HEK293 (cell line): ENCODE data around the gene PRTN3.

Experiments
- CTCF ChIA-PET: fragments of 350-600 bp; formaldehyde crosslinking; extraction: SDS; loops from one replicate; lab custom pipeline; 2021; ENCODE audit warnings: antibody characterized with exemption; lab: Yijun Ruan, JAX
- POLR2A ChIA-PET: fragments of 300-600 bp; formaldehyde crosslinking; extraction: SDS; loops from one replicate; lab custom pipeline; 2020; ENCODE audit warnings: antibody characterized with exemption, inconsistent platforms; lab: Yijun Ruan, JAX
- H3K27ac ChIP-seq: fragments of 200-500 bp; sonication (Bioruptor generic); 2 replicates; pipeline ENCODE4 v1.5.1; 2014; ENCODE audit warnings: low read depth, low read length, control low read depth, inconsistent platforms; ENCODE audit errors: extremely low read depth
- H3K36me3 ChIP-seq, 2 experiments: fragments of 200-500 bp in 1 of 2; sonication (Bioruptor generic) in 1 of 2; 1 replicate in 1 of 2; 2 replicates in 1 of 2; pipeline ENCODE4 v1.5.1; 2014 to 2017; ENCODE audit warnings: inconsistent platforms in 2 of 2, low read length in 2 of 2; ENCODE audit not compliant: control insufficient read depth in 2 of 2, insufficient read depth in 1 of 2
- H3K4me1 ChIP-seq: fragments of 200-500 bp; sonication (Bioruptor generic); 2 replicates; pipeline ENCODE4 v1.5.1; 2014; ENCODE audit warnings: mild to moderate bottlenecking, low read length, inconsistent platforms; ENCODE audit not compliant: control insufficient read depth, insufficient read depth
- H3K4me3 ChIP-seq: 2 replicates; pipeline ENCODE4 v1.5.1; 2011; ENCODE audit warnings: low read depth, mild to moderate bottlenecking, control low read depth, low read length, moderate library complexity
- H3K9me3 ChIP-seq: fragments of 200-500 bp; sonication (Bioruptor generic); 2 replicates; pipeline ENCODE4 v1.5.1; 2014; ENCODE audit warnings: low read depth, low read length, inconsistent platforms; ENCODE audit not compliant: control insufficient read depth, insufficient read depth
- GLI2 ChIP-seq: fragments of 450-650 bp; formaldehyde crosslinking; IDR thresholded peaks from 2 replicates; pipeline ENCODE4; 2017; ENCODE audit warnings: missing biosample characterization, missing genetic modification characterization, low read depth, borderline replicate concordance
- KLF10 ChIP-seq: fragments of 450-650 bp; IDR thresholded peaks from 2 replicates; pipeline ENCODE4 v1.5.1; 2018; ENCODE audit warnings: missing biosample characterization, mild to moderate bottlenecking, missing genetic modification characterization
- PRDM1 ChIP-seq: fragments of 450-650 bp; formaldehyde crosslinking; IDR thresholded peaks from 2 replicates; pipeline ENCODE4; 2016; ENCODE audit warnings: missing biosample characterization, missing genetic modification characterization
- ZFP69B ChIP-seq: fragments of 450-650 bp; formaldehyde crosslinking; IDR thresholded peaks from 2 replicates; pipeline ENCODE4 v1.5.1; 2016; ENCODE audit warnings: missing biosample characterization, missing genetic modification characterization
- ZNF10 ChIP-seq: fragments of 450-650 bp; formaldehyde crosslinking; IDR thresholded peaks from 2 replicates; pipeline ENCODE4 v1.5.1; 2017; ENCODE audit warnings: missing biosample characterization, missing genetic modification characterization
- ZNF114 ChIP-seq: fragments of 450-650 bp; formaldehyde crosslinking; IDR thresholded peaks from 2 replicates; pipeline ENCODE4 v1.5.0; 2017; ENCODE audit warnings: missing biosample characterization, missing genetic modification characterization
- ZNF2 ChIP-seq: fragments of 450-650 bp; formaldehyde crosslinking; IDR thresholded peaks from 2 replicates; pipeline ENCODE4 v1.5.1; 2016; ENCODE audit warnings: missing biosample characterization, missing genetic modification characterization
- ZNF223 ChIP-seq: fragments of 450-650 bp; formaldehyde crosslinking; IDR thresholded peaks from 2 replicates; pipeline ENCODE4 v1.5.1; 2016; ENCODE audit warnings: missing biosample characterization, missing genetic modification characterization
- ZNF23 ChIP-seq: fragments of 450-650 bp; formaldehyde crosslinking; IDR thresholded peaks from 2 replicates; pipeline ENCODE4 v1.5.1; 2016; ENCODE audit warnings: missing biosample characterization, missing genetic modification characterization, borderline replicate concordance
- ZNF302 ChIP-seq: fragments of 450-650 bp; formaldehyde crosslinking; IDR thresholded peaks from 2 replicates; pipeline ENCODE4 v1.5.1; 2016; ENCODE audit warnings: missing biosample characterization, missing genetic modification characterization, low read depth
- ZNF311 ChIP-seq: fragments of 450-650 bp; formaldehyde crosslinking; IDR thresholded peaks from 2 replicates; pipeline ENCODE4 v1.5.1; 2017; ENCODE audit warnings: missing biosample characterization, missing genetic modification characterization, borderline replicate concordance
- ZNF391 ChIP-seq: fragments of 450-650 bp; formaldehyde crosslinking; IDR thresholded peaks from 2 replicates; pipeline ENCODE4 v1.5.1; 2016; ENCODE audit warnings: low read depth, missing biosample characterization, missing genetic modification characterization, borderline replicate concordance
- ZNF394 ChIP-seq: fragments of 450-650 bp; formaldehyde crosslinking; IDR thresholded peaks from 2 replicates; pipeline ENCODE4 v1.5.1; 2016; ENCODE audit warnings: missing biosample characterization, missing genetic modification characterization, mild to moderate bottlenecking, moderate library complexity, borderline replicate concordance
- ZNF561 ChIP-seq: fragments of 450-650 bp; IDR thresholded peaks from 2 replicates; pipeline ENCODE4 v1.5.1; 2018; ENCODE audit warnings: missing biosample characterization, missing genetic modification characterization, borderline replicate concordance
- ZNF677 ChIP-seq: fragments of 450-650 bp; IDR thresholded peaks from 2 replicates; pipeline ENCODE4 v1.5.0; 2018; ENCODE audit warnings: missing biosample characterization, mild to moderate bottlenecking, missing genetic modification characterization, moderate library complexity
- ZNF792 ChIP-seq: fragments of 450-650 bp; formaldehyde crosslinking; IDR thresholded peaks from 2 replicates; pipeline ENCODE4 v1.5.1; 2016; ENCODE audit warnings: missing biosample characterization, missing genetic modification characterization
- ZSCAN30 ChIP-seq: fragments of 450-650 bp; IDR thresholded peaks from 2 replicates; pipeline ENCODE4 v1.5.1; 2018; ENCODE audit warnings: missing biosample characterization, mild to moderate bottlenecking, missing genetic modification characterization, moderate library complexity
- TF ChIP-seq, protein P1 (sequence below): fragments of 450-650 bp; formaldehyde crosslinking; IDR thresholded peaks from 2 replicates; pipeline ENCODE4 v1.5.1; 2016; ENCODE audit warnings: missing biosample characterization, missing genetic modification characterization, borderline replicate concordance
- TF ChIP-seq, protein P2 (sequence below): fragments of 450-650 bp; formaldehyde crosslinking; IDR thresholded peaks from 2 replicates; pipeline ENCODE4 v1.5.1; 2017; ENCODE audit warnings: missing biosample characterization, missing genetic modification characterization
- TF ChIP-seq, protein P3 (sequence below): fragments of 450-650 bp; formaldehyde crosslinking; IDR thresholded peaks from 2 replicates; pipeline ENCODE4 v1.5.1; 2016; ENCODE audit warnings: missing biosample characterization, missing genetic modification characterization
- TF ChIP-seq, protein P4 (sequence below): fragments of 450-650 bp; formaldehyde crosslinking; IDR thresholded peaks from 2 replicates; pipeline ENCODE4 v1.5.1; 2016; ENCODE audit warnings: missing biosample characterization, missing genetic modification characterization
- TF ChIP-seq, protein P5 (sequence below): fragments of 450-650 bp; formaldehyde crosslinking; IDR thresholded peaks from 2 replicates; pipeline ENCODE4 v1.5.1; 2016; ENCODE audit warnings: missing biosample characterization, missing genetic modification characterization

The PRTN3 gene

DNA sequence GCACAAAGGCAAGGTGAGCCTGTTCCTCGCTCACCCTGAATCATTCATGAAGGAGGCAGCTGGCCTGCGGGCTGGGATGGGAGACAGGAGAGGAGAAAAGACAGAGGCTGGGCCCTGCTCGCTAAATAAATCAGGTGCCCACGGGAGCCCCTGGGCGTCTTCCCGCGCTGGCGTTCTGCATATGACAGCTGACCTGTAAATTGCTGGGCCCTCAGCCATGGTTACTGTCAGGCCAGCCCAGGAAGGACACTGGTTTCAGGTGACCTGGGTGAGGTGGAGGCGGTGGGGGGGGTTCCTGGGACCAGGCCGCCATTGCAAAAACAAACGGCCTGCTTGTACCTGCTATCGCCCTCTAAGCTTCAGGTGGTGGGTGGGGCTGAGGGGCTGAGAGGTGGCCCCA lies 47.0 kb upstream of the PRTN3 start:
- POLR2A ChIA-PET = interaction anchor here (0.6 kb wide), 1 partner anchor 548 kb away, joined by 8 read pairs; no protein-coding TSS in a partner anchor
- peaks cover 0 to 7% of the 10 kb centered on the region in 2 experiments; a peak in 1 of 3 replicates for H3K36me3 ChIP-seq
- H3K27ac ChIP-seq = no peak overlapping the region
- TF ChIP-seq KLF10 (tag by site-specific recombination) (no peak), ZFP69B (tag by site-specific recombination) (no peak), ZNF10 (tag by site-specific recombination) (no peak)
- TF ChIP-seq, protein P1, sequence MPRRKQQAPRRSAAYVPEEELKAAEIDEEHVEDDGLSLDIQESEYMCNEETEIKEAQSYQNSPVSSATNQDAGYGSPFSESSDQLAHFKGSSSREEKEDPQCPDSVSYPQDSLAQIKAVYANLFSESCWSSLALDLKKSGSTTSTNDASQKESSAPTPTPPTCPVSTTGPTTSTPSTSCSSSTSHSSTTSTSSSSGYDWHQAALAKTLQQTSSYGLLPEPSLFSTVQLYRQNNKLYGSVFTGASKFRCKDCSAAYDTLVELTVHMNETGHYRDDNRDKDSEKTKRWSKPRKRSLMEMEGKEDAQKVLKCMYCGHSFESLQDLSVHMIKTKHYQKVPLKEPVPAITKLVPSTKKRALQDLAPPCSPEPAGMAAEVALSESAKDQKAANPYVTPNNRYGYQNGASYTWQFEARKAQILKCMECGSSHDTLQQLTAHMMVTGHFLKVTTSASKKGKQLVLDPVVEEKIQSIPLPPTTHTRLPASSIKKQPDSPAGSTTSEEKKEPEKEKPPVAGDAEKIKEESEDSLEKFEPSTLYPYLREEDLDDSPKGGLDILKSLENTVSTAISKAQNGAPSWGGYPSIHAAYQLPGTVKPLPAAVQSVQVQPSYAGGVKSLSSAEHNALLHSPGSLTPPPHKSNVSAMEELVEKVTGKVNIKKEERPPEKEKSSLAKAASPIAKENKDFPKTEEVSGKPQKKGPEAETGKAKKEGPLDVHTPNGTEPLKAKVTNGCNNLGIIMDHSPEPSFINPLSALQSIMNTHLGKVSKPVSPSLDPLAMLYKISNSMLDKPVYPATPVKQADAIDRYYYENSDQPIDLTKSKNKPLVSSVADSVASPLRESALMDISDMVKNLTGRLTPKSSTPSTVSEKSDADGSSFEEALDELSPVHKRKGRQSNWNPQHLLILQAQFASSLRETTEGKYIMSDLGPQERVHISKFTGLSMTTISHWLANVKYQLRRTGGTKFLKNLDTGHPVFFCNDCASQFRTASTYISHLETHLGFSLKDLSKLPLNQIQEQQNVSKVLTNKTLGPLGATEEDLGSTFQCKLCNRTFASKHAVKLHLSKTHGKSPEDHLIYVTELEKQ = no peak
- TF ChIP-seq, protein P2, sequence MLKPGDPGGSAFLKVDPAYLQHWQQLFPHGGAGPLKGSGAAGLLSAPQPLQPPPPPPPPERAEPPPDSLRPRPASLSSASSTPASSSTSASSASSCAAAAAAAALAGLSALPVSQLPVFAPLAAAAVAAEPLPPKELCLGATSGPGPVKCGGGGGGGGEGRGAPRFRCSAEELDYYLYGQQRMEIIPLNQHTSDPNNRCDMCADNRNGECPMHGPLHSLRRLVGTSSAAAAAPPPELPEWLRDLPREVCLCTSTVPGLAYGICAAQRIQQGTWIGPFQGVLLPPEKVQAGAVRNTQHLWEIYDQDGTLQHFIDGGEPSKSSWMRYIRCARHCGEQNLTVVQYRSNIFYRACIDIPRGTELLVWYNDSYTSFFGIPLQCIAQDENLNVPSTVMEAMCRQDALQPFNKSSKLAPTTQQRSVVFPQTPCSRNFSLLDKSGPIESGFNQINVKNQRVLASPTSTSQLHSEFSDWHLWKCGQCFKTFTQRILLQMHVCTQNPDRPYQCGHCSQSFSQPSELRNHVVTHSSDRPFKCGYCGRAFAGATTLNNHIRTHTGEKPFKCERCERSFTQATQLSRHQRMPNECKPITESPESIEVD (tag by site-specific recombination) = no peak
- TF ChIP-seq, protein P3, sequence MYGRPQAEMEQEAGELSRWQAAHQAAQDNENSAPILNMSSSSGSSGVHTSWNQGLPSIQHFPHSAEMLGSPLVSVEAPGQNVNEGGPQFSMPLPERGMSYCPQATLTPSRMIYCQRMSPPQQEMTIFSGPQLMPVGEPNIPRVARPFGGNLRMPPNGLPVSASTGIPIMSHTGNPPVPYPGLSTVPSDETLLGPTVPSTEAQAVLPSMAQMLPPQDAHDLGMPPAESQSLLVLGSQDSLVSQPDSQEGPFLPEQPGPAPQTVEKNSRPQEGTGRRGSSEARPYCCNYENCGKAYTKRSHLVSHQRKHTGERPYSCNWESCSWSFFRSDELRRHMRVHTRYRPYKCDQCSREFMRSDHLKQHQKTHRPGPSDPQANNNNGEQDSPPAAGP (tag by site-specific recombination) = no peak
- no peak overlapping the region for H3K4me3 ChIP-seq
- no peaks in the 10 kb centered on the region for H3K9me3 ChIP-seq
- H3K4me1 ChIP-seq = peaks cover 2% of the 10 kb centered on the region; the same call in 1 of the 2 replicates
- CTCF ChIA-PET = interaction anchor here (0.6 kb wide), 1 partner anchor 279 kb away, joined by 5 read pairs; no protein-coding TSS in a partner anchor

DNA sequence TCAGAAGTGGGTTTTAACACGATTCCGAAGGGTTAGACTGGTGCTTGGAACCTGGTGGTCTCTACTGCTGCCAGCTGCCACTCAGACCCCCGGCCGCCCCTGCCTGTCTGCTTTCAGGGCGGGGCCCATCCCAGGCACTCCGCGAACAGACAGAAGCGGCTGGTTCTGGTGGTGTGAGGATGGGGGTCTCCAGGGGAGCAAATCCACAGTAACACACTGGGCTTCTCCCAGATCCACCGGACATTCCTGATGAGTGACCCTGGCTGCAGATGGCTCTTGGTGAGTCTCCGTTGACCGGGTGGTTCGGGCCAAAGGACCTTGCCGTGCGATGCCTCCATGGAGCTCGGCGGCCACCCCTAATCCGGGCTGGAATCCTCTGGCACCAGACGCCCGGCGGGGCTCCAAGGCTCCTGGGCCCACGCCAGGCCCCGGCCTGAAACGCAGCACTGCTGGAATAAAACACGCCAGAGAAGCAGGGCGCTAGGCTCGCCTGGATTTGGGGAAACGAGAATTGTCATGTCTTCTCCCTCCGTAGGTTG lies 45.7 kb upstream of the PRTN3 start:
- CTCF ChIA-PET = interaction anchor here (1.0 to 1.2 kb wide), 2 partner anchors 24 to 471 kb away, joined by 3 to 4 read pairs; no protein-coding TSS in a partner anchor
- TF ChIP-seq ZNF561 (tag by site-specific recombination) (no peak), ZSCAN30 (no peak), GLI2 (tag by site-specific recombination) (no peak), ZNF2 (tag by site-specific recombination) (no peak), ZNF792 (tag by site-specific recombination) (no peak), ZNF223 (no peak), ZNF677 (tag by site-specific recombination) (no peak), ZNF23 (no peak), ZNF114 (tag by site-specific recombination) (no peak), ZNF391 (tag by site-specific recombination) (no peak), ZNF394 (no peak), PRDM1 (tag by site-specific recombination) (no peak), ZNF311 (no peak), ZNF302 (no peak)
- TF ChIP-seq, protein P3 (tag by site-specific recombination) = no peak
- TF ChIP-seq, protein P4, sequence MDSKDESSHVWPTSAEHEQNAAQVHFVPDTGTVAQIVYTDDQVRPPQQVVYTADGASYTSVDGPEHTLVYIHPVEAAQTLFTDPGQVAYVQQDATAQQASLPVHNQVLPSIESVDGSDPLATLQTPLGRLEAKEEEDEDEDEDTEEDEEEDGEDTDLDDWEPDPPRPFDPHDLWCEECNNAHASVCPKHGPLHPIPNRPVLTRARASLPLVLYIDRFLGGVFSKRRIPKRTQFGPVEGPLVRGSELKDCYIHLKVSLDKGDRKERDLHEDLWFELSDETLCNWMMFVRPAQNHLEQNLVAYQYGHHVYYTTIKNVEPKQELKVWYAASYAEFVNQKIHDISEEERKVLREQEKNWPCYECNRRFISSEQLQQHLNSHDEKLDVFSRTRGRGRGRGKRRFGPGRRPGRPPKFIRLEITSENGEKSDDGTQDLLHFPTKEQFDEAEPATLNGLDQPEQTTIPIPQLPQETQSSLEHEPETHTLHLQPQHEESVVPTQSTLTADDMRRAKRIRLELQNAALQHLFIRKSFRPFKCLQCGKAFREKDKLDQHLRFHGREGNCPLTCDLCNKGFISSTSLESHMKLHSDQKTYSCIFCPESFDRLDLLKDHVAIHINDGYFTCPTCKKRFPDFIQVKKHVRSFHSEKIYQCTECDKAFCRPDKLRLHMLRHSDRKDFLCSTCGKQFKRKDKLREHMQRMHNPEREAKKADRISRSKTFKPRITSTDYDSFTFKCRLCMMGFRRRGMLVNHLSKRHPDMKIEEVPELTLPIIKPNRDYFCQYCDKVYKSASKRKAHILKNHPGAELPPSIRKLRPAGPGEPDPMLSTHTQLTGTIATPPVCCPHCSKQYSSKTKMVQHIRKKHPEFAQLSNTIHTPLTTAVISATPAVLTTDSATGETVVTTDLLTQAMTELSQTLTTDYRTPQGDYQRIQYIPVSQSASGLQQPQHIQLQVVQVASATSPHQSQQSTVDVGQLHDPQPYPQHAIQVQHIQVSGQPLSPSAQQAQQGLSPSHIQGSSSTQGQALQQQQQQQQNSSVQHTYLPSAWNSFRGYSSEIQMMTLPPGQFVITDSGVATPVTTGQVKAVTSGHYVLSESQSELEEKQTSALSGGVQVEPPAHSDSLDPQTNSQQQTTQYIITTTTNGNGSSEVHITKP = no peak
- TF ChIP-seq, protein P5, sequence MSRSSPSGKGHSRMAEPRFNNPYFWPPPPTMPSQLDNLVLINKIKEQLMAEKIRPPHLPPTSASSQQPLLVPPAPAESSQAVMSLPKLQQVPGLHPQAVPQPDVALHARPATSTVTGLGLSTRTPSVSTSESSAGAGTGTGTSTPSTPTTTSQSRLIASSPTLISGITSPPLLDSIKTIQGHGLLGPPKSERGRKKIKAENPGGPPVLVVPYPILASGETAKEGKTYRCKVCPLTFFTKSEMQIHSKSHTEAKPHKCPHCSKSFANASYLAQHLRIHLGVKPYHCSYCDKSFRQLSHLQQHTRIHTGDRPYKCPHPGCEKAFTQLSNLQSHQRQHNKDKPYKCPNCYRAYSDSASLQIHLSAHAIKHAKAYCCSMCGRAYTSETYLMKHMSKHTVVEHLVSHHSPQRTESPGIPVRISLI = no peak

More for the DNA sequence above, 45.7 kb upstream of the PRTN3 start:
- no peak overlapping the region for H3K4me3 ChIP-seq
- H3K9me3 ChIP-seq = no peaks in the 10 kb centered on the region
- peaks cover 3% of the 10 kb centered on the region; the same call in 1 of the 2 replicates for H3K4me1 ChIP-seq
- H3K36me3 ChIP-seq = peaks cover 0 to 21% of the 10 kb centered on the region in 2 experiments; a peak in 2 of 3 replicates
- H3K27ac ChIP-seq = no peak overlapping the region
- POLR2A ChIA-PET = no interaction called here
